HG02970 (cell line): Measurements from ENCODE around the gene SYT7.

ENCODE experiments used
- ATAC-seq: cut with Tn5 transposase; IDR thresholded peaks from one replicate; pipeline ENCODE4 v1.9.1; 2021; ENCODE audit warnings: mild to moderate bottlenecking, moderate library complexity, moderate number of reproducible peaks; ENCODE audit not compliant: unreplicated experiment, low FRiP score

Gene SYT7

DNA sequence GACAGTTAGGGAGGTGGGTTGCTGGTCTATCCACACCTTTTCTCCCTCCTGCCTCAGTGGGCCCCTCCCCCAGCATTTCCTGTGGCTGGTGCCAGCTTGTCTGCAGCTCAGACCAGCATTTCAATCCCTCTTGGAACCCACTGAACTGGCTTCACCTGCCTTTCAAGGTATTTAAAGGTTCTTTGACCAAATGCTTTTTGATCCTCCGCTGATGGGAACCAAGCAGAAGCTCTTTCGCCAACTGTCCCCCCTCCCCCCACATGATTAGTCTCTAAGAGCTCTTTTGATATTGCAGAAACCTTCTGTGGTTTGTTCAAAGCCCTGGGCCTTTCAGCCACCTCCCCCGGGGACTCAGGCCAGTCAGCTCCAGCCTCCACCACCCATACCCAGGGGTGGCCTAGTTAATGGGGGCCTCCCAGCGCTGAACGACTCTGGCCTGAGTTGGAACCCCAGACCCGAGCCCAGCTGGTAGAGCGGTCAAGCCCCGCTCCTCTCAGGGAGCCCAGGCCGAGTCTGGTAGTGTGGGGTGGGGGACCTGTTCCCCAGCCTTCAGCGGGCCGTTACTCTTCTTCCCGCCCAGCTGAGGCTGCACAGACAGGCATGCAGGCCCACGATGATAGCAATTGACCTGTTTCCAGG, 6.0 kb upstream of the SYT7 start:
- ATAC-seq, result no peak

DNA sequence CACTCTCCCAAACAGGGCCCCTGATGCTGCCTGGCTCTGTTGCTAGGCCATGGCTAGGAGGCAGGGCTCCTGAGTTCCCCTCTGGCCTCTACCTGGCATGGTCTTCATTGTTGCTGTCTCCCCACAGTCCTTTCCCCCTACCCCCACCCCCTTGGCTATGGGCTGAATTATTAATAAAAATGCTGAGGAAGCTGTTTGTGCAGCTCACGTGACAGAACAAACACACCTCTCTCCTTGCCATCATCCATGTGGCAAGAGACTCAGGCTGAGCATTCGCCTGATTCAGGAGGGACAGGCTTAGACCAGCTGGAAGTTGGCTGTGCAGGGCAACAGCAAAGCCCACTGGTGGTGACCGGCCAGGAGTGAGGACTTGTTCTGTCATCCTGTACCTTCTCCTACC, 4.2 kb upstream of the SYT7 start:
- ATAC-seq, result no peak

- no peak for ATAC-seq
These were observed 1.1 kb upstream of the SYT7 start for GRCh38 chr11:61581931-61582330.

DNA sequence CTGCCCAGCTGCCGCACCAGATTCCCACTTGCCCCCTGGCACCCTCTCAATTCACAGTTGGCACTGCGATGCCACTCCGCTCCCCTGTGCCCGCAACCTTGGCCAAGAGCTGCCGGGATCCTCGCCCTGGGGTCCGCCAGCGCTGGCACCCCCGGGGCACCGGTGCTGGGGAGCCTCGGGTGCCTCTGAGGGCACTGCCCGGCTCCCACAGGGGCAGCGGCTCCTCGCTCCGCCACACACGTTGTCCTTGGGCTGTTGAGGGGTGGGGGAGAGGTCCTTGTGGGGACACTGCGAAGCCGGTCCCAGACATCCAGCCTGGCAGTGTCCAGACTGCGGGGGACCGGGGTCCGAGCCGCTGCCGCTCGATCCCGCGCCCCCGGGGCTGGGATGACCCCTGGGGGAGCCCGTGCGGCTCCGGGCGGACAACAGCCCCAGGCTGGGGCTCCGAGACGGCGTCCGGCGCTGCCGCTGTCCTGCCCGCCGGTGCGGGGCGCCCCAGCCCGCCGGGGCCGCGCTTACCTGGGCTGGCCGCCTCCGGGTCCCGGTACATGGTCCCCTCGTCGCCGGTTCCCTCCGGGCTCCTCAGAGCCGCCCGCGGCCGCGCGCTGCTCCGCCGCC, 496 bp downstream of the SYT7 start:
- no peak for ATAC-seq

DNA sequence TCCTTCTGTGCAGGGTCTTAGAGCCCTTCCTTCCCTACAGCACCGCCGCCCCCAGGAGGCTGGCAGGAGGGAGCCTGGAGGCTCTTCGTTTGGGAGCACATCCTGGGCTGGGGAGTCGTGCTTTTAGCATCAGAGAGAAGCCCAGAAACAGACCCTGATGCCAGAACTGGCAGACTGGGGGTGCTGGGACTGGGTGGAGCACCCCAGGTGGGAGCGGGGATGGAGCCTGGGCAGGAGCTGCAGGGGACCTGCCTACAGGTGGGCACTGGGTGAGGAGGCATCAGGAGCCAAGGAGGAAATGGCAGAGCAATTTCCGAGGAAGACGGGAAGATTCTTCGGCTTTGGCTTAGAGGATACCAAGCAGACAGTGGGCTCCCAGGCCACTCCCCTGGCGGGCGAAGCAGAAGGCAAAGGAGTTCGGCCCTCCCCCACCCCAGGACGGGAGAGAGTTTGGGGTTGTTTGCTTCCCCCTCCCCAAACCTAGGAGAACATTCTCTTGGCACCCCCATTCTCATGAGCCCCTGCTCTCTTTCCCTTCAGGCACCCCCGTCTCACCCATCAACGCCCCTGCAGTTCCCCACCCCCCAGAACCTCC, 1.1 kb downstream of the SYT7 start:
- no peak for ATAC-seq

- ATAC-seq, result no peak
These were observed 1.8 kb downstream of the SYT7 start for GRCh38 chr11:61578819-61579675.

DNA sequence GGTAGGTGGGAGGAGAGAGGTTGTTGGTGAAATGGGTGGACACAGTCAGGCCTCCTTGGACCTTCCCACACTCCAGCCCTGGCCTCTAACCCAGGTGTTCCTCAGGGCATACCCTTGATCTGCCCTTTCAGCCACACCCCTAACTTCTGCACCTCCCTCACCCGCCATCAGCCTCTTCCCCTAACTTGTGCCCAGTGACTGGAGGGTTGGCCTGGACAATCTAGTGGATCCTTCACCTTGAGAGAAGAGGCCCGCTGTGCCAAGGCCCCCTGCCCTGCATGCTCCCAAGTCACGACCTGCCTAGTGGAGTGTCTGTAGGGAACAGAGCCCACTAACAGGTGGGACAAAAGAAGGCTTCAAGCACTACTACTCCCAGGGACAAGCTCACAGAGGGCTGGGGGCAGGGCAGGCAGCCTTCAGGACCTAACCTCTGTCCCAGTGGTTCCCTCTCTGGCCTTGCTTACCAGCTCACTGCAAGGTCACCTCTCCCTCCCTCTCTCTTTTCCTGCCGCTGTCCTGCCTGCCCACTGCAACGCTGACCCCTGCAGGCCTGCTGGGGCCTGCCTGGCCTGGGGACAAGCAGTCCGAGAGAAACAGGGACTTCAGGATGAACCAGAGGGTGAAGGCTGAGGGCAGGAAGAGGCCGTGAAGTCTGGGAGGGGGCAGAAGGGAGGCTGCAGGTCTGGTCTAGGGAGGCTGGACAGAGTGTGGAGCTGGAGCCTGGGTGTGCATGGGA, 3.3 kb downstream of the SYT7 start:
- no peak for ATAC-seq

- ATAC-seq, result no peak
These were observed 4.7 kb downstream of the SYT7 start for GRCh38 chr11:61575886-61576861.

DNA sequence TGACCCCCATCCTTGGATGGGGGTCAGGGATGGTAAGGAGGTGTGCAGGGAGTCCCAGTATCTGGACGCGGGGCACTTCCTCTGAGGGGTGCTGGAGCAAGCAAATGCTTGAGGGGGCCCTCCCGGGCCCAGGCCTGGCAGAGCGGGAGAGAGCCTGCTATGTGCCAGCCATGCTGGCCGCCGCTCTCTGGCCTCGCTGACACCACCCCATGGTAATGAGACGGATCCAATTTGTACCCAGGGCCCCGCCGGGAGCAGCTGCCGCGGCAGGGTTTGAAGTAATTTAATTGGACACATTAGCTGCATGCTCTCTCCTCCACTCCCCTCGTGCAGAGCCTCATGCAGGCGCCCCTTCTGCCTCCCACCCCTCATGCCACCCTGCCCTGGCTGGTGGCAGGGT, 6.3 kb downstream of the SYT7 start:
- ATAC-seq, result no peak

- no peak for ATAC-seq
These were observed 8.0 kb downstream of the SYT7 start for GRCh38 chr11:61572913-61573312.

DNA sequence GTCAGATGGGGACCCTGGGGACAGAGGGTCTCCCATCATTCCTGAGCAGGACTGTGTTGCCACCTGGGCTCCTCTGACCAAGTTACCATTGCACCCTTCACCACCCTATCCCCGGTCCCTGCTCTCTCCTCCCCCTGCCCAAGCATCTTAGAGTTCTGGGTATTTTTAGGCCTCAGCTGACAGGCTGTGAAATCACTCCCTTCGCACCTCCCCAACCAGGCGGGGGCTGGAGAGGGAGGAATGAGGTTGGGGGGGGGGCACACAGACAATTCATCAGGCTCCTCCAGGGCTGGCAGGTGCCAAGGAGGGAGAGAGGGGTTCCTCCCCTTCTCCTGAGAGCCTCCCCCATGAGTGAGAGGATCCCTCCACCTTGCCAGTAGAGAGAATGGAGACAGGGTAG, 9.0 kb downstream of the SYT7 start:
- no peak for ATAC-seq

- ATAC-seq, result no peak
These were observed 9.5 kb downstream of the SYT7 start for GRCh38 chr11:61571337-61571736.

DNA sequence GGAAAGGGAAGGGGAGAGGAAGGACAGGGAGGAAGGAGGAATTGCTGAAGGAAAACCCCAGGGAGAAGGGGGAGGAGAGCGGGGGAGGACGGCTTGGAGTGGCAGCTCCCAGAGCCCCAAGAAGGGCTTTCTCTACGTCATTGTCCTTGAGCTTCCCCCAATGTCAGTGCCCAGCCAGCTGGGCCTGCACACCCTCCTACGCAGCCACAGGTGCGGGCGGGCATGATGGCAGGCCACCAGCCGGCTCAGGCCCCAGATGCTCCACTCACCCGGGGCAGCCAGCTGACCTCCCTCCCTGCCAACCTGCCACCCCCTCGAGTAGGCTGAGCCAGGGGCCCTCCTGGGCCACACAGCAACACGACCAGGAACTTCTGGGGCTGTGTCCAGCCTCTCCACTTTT, 11.2 kb downstream of the SYT7 start:
- ATAC-seq, result no peak

DNA sequence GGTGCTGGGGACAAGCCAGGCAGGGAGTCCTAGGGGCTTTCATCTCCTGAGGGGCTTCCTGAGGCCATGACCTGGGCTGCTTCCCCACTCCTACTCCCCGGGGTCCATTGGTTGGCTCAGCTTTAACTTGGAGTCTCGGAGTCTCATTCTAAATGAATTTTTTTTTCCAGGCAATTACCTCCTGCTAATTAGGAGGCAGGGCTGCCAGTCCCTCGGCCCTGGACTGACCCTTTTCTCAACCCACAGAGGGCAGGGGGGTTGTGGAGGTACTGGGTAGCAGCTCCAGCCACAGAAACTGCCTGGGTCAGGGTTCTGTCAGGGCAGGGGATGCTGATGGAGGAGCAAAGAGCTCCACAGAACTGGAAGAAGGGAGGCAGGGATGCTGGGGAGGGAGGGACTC, 11.9 kb downstream of the SYT7 start:
- ATAC-seq, result no peak

GRCh38 chr11:61567286-61568061, 13.4 kb downstream of the SYT7 start:
- no peak for ATAC-seq

- no peak for ATAC-seq
These were observed 15.8 kb downstream of the SYT7 start for GRCh38 chr11:61564936-61565696.

- ATAC-seq, result no peak
These were observed 20.1 kb downstream of the SYT7 start for GRCh38 chr11:61560751-61561150.

DNA sequence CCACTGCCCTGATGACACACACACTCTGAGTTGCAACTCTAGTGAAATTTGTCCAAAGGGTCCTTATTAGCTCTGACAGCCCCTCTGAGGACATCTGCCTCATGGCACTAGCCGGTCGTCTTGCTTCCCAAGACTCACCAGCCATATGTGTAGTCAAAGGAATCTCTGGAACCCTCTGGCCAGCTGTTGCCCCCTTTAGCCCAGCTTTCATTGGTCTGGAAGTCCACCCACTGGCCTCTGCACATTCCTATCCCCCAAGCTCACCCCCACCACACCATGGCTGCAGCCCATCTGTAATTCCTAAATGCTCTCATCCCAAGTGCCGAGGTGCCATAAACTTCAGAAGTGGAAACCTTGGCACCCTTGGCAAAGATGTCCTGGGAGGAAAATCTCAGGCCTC, 24.3 kb downstream of the SYT7 start:
- no peak for ATAC-seq
